GM23338 (cell line): ENCODE data around the gene RSBN1L. TPM values are rescaled to one million over a fixed set of nuclear protein-coding genes. Genes with fewer than 3 reads are reported as not detected.

Source experiments
- ATAC-seq: fragments of 200-7000 bp; cut with Tn5 transposase; 3 replicates; pipeline ENCODE4 v1.9.1; 2020
- DNase-seq: peaks from one replicate; pipeline ENCODE4 v3.0.0-alpha.2; 2015; ENCODE audit warnings: low spot score
- H2AFZ ChIP-seq: fragments of 200-600 bp; sonication (generic); 2 replicates; pipeline ENCODE4 v1.8.0; 2016; ENCODE audit warnings: antibody characterized with exemption, mild to moderate bottlenecking, moderate library complexity
- H3F3A ChIP-seq: fragments of 200-600 bp; sonication (generic); replicated peaks from 2 replicates; pipeline ENCODE4 v1.8.0; 2017; ENCODE audit warnings: antibody characterized with exemption, mixed run types, low read depth
- H3K27ac ChIP-seq: fragments of 200-600 bp; sonication (generic); 2 replicates; pipeline ENCODE4 v1.6.1; 2016; ENCODE audit warnings: low read depth
- H3K27me3 ChIP-seq: fragments of 200-600 bp; sonication (generic); 2 replicates; pipeline ENCODE4 v1.8.0; 2016; ENCODE audit warnings: mild to moderate bottlenecking, mixed run types, moderate library complexity; ENCODE audit not compliant: insufficient read depth
- H3K36me3 ChIP-seq: fragments of 200-600 bp; sonication (generic); 2 replicates; pipeline ENCODE4 v1.8.0; 2016; ENCODE audit warnings: mild to moderate bottlenecking; ENCODE audit not compliant: insufficient read depth
- H3K4me1 ChIP-seq: fragments of 200-600 bp; sonication (generic); 2 replicates; pipeline ENCODE4 v1.8.0; 2016; ENCODE audit warnings: mild to moderate bottlenecking, moderate library complexity; ENCODE audit not compliant: insufficient read depth
- H3K4me2 ChIP-seq: fragments of 200-600 bp; sonication (generic); 2 replicates; pipeline ENCODE4 v1.7.1; 2017; ENCODE audit warnings: mixed run types
- H3K4me3 ChIP-seq: fragments of 200-600 bp; sonication (generic); 2 replicates; pipeline ENCODE4 v1.6.1; 2016; ENCODE audit warnings: mixed run types
- H3K79me2 ChIP-seq: fragments of 200-600 bp; sonication (generic); replicated peaks from 2 replicates; pipeline ENCODE4 v1.8.0; 2017; ENCODE audit warnings: mild to moderate bottlenecking; ENCODE audit not compliant: insufficient read depth
- H3K9me2 ChIP-seq: fragments of 200-600 bp; sonication (generic); 2 replicates; pipeline ENCODE4 v1.8.0; 2017; ENCODE audit not compliant: insufficient read depth
- H4K20me1 ChIP-seq: fragments of 200-600 bp; sonication (generic); replicated peaks from 2 replicates; pipeline ENCODE4 v1.8.0; 2017; ENCODE audit warnings: mild to moderate bottlenecking; ENCODE audit not compliant: insufficient read depth
- H3K27ac Mint-ChIP-seq: 2 replicates; pipeline ENCODE4 v1.8.0; 2020; ENCODE audit warnings: inconsistent platforms, mild to moderate bottlenecking, moderate library complexity, mixed read lengths
- H3K27me3 Mint-ChIP-seq: 3 replicates; pipeline ENCODE4 v1.8.0; 2022; ENCODE audit warnings: low read depth, mild to moderate bottlenecking, moderate library complexity, mixed read lengths, inconsistent platforms; ENCODE audit not compliant: insufficient read depth, poor library complexity
- H3K36me3 Mint-ChIP-seq: 3 replicates; pipeline ENCODE4 v1.8.0; 2021; ENCODE audit warnings: low read depth, mild to moderate bottlenecking, inconsistent platforms, moderate library complexity, mixed read lengths
- H3K4me1 Mint-ChIP-seq: 3 replicates; pipeline ENCODE4 v1.8.0; 2020; ENCODE audit warnings: mild to moderate bottlenecking, inconsistent platforms, mixed read lengths
- H3K4me3 Mint-ChIP-seq: 3 replicates; pipeline ENCODE4 v1.8.0; 2021; ENCODE audit warnings: moderate library complexity, mild to moderate bottlenecking, inconsistent platforms, mixed read lengths
- H3K9me3 Mint-ChIP-seq: 3 replicates; pipeline ENCODE4 v1.8.0; 2020; ENCODE audit warnings: moderate library complexity, mild to moderate bottlenecking, inconsistent platforms, mixed read lengths
- CREB1 ChIP-seq: fragments of 250-450 bp; sonication (Bioruptor Pico); IDR thresholded peaks from 2 replicates; pipeline ENCODE4 v1.5.0; 2020; ENCODE audit warnings: low read depth, mild to moderate bottlenecking, moderate library complexity
- EZH2phosphoT487 ChIP-seq: fragments of 200-600 bp; sonication (generic); IDR thresholded peaks from one replicate; pipeline ENCODE4 v1.8.1; 2018; ENCODE audit warnings: antibody characterized with exemption; ENCODE audit not compliant: unreplicated experiment
- POLR2AphosphoS5 ChIP-seq: IDR thresholded peaks from 2 replicates; pipeline ENCODE4 v1.6.1; 2016; ENCODE audit warnings: antibody characterized with exemption, low read depth
- STAT1 ChIP-seq: IDR thresholded peaks from one replicate; pipeline ENCODE4 v1.6.1; 2016; ENCODE audit warnings: antibody characterized with exemption; ENCODE audit not compliant: unreplicated experiment
- ZNF114 ChIP-seq: fragments of 250-450 bp; sonication (Bioruptor Pico); IDR thresholded peaks from 2 replicates; pipeline ENCODE4 v1.5.0; 2020; ENCODE audit warnings: mild to moderate bottlenecking, moderate library complexity
- ZNF331 ChIP-seq: fragments of 250-450 bp; sonication (Bioruptor Pico); IDR thresholded peaks from 2 replicates; pipeline ENCODE4 v1.5.0; 2020; ENCODE audit warnings: low read depth, mild to moderate bottlenecking, moderate library complexity
- polyA plus RNA-seq: library from polyadenylated mRNA; unstranded; fragments of >200 nt; fragmentation: Nextera tagmentation; extraction: Ambion mirVana; gene quantifications from 2 replicates; pipeline ENCODE4 v1.2.1, GENCODE V29; 2016
- total RNA-seq: library from RNA; depleted of rRNA; stranded (reverse); fragments of >200 nt; shearing (Covaris generic); gene quantifications from 2 replicates; pipeline ENCODE4 v1.2.3, GENCODE V29; 2014
- TF ChIP-seq, protein P1 (sequence below): IDR thresholded peaks from one replicate; pipeline ENCODE4 v1.6.1; 2018; ENCODE audit warnings: antibody characterized with exemption; ENCODE audit not compliant: unreplicated experiment
- TF ChIP-seq, protein P2 (sequence below): fragments of 250-450 bp; sonication (Bioruptor Pico); IDR thresholded peaks from 2 replicates; pipeline ENCODE4 v1.5.0; 2020; ENCODE audit warnings: mild to moderate bottlenecking, moderate library complexity
- TF ChIP-seq, protein P3 (sequence below): IDR thresholded peaks from 2 replicates; pipeline ENCODE4 v1.6.1; 2016; ENCODE audit warnings: antibody characterized with exemption

Gene RSBN1L
- total and polyA plus RNA-seq, 2 experiments from 2014 or later, result 9.7 to 19.7 TPM

DNA sequence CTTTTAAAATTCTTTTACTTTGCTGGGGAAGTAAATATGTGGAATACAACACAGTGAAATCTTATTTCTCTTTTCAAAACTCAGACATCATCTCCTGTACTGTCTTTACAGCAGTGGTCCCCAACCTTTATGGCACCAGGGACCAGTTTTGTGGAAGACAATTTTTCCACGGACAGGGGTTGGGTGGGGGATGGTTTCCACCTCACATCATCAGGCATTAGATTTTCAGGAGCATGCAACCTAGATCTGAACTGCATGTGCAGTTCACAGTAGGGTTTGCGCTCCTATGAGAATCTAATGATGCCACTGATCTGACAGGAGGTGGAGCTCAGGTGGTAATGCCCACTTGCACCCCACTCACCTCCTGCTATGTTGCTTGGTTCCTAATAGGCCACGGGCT, 89.8 kb downstream of the RSBN1L start:
- Histone ChIP-seq H2AFZ (no peak overlapping the region), H3K9me2 (no peaks in the 10 kb centered on the region), H3K4me2 (no peak overlapping the region), H3K79me2 (no peaks in the 10 kb centered on the region), H3K4me3 (no peak overlapping the region), H3K27me3 (no peaks in the 10 kb centered on the region), H4K20me1 (no peaks in the 10 kb centered on the region), H3K4me1 (no peaks in the 10 kb centered on the region), H3K36me3 (no peaks in the 10 kb centered on the region), H3K27ac (no peak overlapping the region), H3F3A (no peaks in the 10 kb centered on the region)
- DNase-seq, result no peak
- no peak overlapping the region for H3K27ac Mint-ChIP-seq
- peaks cover 32% of the 10 kb centered on the region for H3K36me3 Mint-ChIP-seq
- TF ChIP-seq CREB1, result no peak
- no peak for TF ChIP-seq ZNF114 (CRISPR knock-in tag)
- TF ChIP-seq POLR2AphosphoS5, result no peak
- TF ChIP-seq, protein P1, sequence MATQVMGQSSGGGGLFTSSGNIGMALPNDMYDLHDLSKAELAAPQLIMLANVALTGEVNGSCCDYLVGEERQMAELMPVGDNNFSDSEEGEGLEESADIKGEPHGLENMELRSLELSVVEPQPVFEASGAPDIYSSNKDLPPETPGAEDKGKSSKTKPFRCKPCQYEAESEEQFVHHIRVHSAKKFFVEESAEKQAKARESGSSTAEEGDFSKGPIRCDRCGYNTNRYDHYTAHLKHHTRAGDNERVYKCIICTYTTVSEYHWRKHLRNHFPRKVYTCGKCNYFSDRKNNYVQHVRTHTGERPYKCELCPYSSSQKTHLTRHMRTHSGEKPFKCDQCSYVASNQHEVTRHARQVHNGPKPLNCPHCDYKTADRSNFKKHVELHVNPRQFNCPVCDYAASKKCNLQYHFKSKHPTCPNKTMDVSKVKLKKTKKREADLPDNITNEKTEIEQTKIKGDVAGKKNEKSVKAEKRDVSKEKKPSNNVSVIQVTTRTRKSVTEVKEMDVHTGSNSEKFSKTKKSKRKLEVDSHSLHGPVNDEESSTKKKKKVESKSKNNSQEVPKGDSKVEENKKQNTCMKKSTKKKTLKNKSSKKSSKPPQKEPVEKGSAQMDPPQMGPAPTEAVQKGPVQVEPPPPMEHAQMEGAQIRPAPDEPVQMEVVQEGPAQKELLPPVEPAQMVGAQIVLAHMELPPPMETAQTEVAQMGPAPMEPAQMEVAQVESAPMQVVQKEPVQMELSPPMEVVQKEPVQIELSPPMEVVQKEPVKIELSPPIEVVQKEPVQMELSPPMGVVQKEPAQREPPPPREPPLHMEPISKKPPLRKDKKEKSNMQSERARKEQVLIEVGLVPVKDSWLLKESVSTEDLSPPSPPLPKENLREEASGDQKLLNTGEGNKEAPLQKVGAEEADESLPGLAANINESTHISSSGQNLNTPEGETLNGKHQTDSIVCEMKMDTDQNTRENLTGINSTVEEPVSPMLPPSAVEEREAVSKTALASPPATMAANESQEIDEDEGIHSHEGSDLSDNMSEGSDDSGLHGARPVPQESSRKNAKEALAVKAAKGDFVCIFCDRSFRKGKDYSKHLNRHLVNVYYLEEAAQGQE, result no peak
- TF ChIP-seq STAT1, result no peak
- TF ChIP-seq, protein P2, sequence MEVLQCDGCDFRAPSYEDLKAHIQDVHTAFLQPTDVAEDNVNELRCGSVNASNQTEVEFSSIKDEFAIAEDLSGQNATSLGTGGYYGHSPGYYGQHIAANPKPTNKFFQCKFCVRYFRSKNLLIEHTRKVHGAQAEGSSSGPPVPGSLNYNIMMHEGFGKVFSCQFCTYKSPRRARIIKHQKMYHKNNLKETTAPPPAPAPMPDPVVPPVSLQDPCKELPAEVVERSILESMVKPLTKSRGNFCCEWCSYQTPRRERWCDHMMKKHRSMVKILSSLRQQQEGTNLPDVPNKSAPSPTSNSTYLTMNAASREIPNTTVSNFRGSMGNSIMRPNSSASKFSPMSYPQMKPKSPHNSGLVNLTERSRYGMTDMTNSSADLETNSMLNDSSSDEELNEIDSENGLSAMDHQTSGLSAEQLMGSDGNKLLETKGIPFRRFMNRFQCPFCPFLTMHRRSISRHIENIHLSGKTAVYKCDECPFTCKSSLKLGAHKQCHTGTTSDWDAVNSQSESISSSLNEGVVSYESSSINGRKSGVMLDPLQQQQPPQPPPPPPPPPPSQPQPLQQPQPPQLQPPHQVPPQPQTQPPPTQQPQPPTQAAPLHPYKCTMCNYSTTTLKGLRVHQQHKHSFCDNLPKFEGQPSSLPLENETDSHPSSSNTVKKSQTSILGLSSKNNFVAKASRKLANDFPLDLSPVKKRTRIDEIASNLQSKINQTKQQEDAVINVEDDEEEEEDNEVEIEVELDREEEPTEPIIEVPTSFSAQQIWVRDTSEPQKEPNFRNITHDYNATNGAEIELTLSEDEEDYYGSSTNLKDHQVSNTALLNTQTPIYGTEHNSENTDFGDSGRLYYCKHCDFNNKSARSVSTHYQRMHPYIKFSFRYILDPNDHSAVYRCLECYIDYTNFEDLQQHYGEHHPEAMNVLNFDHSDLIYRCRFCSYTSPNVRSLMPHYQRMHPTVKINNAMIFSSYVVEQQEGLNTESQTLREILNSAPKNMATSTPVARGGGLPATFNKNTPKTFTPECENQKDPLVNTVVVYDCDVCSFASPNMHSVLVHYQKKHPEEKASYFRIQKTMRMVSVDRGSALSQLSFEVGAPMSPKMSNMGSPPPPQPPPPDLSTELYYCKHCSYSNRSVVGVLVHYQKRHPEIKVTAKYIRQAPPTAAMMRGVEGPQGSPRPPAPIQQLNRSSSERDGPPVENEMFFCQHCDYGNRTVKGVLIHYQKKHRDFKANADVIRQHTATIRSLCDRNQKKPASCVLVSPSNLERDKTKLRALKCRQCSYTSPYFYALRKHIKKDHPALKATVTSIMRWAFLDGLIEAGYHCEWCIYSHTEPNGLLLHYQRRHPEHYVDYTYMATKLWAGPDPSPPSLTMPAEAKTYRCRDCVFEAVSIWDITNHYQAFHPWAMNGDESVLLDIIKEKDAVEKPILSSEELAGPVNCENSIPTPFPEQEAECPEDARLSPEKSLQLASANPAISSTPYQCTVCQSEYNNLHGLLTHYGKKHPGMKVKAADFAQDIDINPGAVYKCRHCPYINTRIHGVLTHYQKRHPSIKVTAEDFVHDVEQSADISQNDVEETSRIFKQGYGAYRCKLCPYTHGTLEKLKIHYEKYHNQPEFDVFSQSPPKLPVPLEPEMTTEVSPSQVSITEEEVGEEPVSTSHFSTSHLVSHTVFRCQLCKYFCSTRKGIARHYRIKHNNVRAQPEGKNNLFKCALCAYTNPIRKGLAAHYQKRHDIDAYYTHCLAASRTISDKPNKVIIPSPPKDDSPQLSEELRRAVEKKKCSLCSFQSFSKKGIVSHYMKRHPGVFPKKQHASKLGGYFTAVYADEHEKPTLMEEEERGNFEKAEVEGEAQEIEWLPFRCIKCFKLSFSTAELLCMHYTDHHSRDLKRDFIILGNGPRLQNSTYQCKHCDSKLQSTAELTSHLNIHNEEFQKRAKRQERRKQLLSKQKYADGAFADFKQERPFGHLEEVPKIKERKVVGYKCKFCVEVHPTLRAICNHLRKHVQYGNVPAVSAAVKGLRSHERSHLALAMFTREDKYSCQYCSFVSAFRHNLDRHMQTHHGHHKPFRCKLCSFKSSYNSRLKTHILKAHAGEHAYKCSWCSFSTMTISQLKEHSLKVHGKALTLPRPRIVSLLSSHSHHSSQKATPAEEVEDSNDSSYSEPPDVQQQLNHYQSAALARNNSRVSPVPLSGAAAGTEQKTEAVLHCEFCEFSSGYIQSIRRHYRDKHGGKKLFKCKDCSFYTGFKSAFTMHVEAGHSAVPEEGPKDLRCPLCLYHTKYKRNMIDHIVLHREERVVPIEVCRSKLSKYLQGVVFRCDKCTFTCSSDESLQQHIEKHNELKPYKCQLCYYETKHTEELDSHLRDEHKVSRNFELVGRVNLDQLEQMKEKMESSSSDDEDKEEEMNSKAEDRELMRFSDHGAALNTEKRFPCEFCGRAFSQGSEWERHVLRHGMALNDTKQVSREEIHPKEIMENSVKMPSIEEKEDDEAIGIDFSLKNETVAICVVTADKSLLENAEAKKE (CRISPR knock-in tag), result no peak
- TF ChIP-seq, protein P3, sequence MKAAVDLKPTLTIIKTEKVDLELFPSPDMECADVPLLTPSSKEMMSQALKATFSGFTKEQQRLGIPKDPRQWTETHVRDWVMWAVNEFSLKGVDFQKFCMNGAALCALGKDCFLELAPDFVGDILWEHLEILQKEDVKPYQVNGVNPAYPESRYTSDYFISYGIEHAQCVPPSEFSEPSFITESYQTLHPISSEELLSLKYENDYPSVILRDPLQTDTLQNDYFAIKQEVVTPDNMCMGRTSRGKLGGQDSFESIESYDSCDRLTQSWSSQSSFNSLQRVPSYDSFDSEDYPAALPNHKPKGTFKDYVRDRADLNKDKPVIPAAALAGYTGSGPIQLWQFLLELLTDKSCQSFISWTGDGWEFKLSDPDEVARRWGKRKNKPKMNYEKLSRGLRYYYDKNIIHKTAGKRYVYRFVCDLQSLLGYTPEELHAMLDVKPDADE, result no peak
- TF ChIP-seq EZH2phosphoT487, result no peak
- TF ChIP-seq ZNF331 (CRISPR knock-in tag), result no peak
- no peak overlapping the region for H3K4me3 Mint-ChIP-seq
- H3K9me3 Mint-ChIP-seq, result peaks cover 22% of the 10 kb centered on the region
- no peaks in the 10 kb centered on the region for H3K4me1 Mint-ChIP-seq
- no peak for ATAC-seq
- H3K27me3 Mint-ChIP-seq, result peaks cover 7% of the 10 kb centered on the region
